DMS79 (cell line): ENCODE data around the gene RGMA.
A peak's percentile ranks its signal among the peaks of the same experiment; 100 is the strongest.
"Not testable (repeated sequence)": the region's sequence is repeated elsewhere in the genome, so short reads cannot be mapped to it uniquely, and the experiment has no call there.

Experiments used
- DNase-seq: peaks from one replicate; lab custom pipeline; 2025; lab: John Stamatoyannopoulos, UW

RGMA gene

GRCh38 chr15:93066834-93067648 lies 22.0 kb downstream of the RGMA start:
- no peak for DNase-seq

GRCh38 chr15:93066224-93066681 lies 22.8 kb downstream of the RGMA start:
- DNase-seq, result no peak

DNA sequence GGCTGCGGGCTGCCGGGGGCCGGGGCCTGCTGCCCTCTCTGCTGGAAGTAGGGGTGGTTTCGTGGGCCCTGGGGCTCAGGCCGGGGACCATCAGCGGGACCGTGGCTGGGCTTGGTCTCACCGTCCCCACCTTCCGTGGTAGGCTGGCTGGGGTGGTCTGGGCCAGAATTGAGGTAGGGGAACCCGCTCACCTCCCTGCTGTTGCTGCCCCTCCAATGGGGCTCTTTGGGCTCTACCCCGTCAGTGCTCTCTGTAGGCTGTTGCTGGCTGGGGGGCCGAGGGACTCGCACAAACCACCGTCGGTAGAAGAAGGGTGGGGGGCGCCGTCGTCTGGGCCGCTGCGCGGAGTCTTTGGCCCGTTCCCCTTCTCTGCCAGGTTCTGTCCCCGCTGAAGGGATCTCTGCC lies 23.4 kb downstream of the RGMA start:
- no peak for DNase-seq

- no peak for DNase-seq
These were observed 25.0 kb downstream of the RGMA start for GRCh38 chr15:93063796-93064690.

DNA sequence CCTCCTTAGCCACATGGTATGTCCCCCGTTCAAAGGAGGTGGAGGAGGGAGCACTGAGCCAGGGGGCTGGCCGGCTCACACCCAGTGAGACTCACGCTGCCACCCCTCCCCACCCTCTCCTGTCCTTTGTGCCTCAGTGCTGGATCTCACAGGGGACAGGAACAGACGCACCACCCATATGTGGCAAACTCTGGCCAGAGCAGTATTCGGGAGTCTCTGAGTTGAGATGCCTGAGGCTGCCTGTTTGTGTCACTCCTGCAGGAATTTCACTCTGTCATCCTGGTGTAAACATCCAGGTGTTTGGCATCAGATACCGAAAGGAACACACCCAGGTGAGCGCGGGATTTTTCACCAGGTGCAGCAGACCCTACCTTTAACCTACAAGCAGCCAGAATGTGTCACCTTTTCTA lies 25.7 kb downstream of the RGMA start:
- DNase-seq, result no peak

GRCh38 chr15:93062628-93063261 lies 26.3 kb downstream of the RGMA start:
- not testable (repeated sequence) for DNase-seq

- DNase-seq, result no peak
These were observed 28.4 kb downstream of the RGMA start for GRCh38 chr15:93060336-93061248.

DNA sequence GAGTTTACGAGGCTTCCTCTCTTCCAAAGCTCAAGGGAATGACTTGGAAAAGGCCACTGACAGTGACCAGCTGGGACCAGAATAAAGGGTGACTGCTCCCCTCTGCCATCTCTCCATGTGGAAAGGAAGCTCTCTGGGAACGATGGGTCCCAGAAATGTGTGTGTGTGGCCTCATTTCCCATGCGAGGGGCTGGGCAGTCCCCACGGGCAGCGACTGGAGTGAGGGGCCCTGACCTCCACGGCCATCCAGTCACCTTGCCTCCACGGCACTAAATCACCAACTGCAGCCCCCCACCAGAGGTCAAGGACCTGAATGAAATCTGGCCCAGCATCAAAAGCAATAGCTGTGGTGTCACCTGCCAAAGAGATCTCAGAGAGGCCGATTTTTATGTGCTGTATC lies 29.6 kb downstream of the RGMA start:
- DNase-seq, result no peak

- DNase-seq, result no peak
These were observed 30.0 kb downstream of the RGMA start for GRCh38 chr15:93058904-93059427.

- no peak for DNase-seq
These were observed 30.9 kb downstream of the RGMA start for GRCh38 chr15:93058128-93058527.

DNA sequence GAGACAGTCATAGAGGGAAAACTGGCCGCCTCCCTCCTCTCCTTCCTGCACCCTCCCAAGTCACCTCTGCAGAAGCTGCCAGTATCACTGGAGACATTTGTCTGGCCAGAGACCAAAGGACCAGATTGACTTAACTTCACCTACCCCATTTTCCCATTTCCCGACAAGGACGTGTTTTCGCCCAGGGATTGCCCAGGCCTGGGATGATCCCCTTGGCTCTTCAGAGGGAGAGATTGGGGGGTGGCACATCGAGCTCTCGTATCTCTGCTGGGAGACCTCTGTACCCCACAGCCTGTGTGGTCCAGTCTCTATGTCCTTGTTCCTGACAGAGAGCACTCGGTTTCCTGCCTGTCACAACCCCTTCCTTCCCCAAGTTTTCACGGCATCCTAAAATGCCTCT lies 31.4 kb downstream of the RGMA start:
- DNase-seq, result no peak

DNA sequence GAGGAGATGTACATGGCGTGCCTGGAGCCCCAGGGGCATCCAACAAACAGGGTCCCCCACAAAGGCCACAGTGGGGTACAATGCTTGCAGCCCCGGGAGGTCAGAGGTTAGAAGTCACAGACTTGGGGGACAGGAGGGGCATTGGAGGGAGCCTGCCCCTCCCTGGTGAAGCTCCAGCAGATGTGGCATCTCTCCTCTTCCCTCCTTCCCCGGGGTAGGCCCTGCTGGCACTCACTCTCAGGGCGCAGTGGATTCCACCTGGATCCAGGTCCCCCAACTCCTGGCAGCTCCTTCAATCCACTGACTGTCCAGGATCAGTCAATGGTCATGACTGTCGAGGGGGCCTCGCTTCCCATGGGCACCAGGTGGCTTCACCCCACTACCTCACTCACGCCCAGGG lies 32.2 kb downstream of the RGMA start:
- no peak for DNase-seq

DNA sequence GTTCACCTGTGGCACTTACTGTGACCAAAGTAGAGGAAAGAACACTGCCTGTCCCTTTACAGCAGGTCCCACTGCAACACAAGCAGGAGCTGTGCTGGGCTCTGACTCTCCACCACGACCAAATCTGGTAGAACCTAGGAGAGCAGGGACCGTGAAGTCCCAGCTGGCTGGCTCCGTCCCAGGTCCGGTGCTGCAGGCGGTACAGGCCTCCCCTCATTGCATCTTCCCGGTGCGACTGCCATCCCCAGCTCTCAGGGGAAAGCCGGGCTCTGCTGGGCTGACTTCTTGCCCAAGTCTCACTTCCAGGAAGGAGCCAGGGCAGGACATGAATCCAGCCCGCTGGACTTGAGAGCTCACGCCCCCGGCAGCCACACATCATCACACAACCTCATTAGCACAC lies 33.8 kb downstream of the RGMA start:
- no peak for DNase-seq

DNA sequence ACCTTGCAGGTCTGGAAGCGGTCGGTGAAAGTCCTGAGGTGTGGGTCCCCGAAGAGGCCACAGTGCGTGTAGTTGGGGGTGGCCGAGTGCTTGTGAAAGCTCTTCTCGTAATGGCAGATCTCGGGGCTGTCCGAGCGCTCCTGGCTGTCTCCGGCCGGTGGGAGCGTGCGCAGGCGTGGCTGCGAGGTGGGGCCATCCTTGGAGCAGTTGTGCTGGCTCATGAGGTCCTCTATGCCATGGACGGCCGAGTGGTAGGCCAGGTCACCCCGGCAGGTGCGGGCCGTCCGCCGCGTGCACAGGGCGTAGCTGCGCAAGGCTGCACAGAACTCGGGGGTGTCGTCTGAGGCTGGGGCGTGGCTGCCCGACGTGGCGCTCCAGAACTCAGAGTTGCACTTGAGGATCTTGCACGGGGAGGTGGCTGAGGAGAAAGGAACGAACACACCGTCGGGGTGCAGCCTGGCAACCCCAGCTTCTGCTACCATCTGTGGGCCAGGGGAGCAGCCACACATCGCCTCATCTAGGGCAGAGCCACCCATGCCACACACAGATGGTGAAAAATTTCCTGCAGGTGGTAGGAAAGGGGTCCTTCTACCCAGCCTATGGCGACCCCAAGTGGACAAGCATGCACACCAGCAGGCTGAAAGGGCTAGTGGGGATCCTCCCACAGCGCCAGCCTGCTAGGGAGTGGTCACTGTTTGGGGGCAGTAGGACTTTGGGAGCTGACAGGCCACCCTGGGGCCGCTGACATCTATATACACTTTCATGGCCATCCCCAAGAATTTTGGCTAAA lies 36.7 kb downstream of the RGMA start:
- no peak for DNase-seq

GRCh38 chr15:93051236-93052089 lies 37.5 kb downstream of the RGMA start:
- no peak for DNase-seq

GRCh38 chr15:93050648-93051047 lies 38.4 kb downstream of the RGMA start:
- no peak for DNase-seq

GRCh38 chr15:93049914-93050578 lies 39.0 kb downstream of the RGMA start:
- peak; percentile 37 for DNase-seq

DNA sequence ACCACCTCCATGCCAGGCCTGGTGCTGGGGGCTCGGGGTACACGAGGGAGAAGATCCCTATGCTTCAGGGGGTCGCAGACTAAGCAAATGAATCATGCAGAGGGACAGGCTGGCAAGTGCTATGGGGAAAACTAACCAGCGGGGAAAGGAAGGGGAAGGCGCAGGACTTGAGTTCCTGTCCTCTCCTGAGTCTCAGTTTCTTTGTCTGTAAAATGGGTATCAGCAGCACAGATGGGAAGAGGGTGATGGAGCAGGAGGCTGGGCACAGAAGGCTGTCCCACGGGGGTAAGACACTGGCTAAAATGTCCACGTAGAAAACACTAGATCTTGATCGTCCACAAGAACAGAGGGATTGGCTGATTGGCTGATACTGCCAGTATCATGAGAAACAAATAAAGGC lies 39.8 kb downstream of the RGMA start:
- DNase-seq, result no peak

GRCh38 chr15:93048759-93049161 lies 40.3 kb downstream of the RGMA start:
- DNase-seq, result peak; percentile 80
